Hepatocyte (in vitro differentiated cells): ENCODE data around the gene CCDC12. TPM values are rescaled to one million over a fixed set of nuclear protein-coding genes. Genes with fewer than 3 reads are reported as not detected.

ENCODE experiments used
- DNase-seq: peaks from one replicate; pipeline ENCODE4 v3.0.0-alpha.2; 2016; ENCODE audit warnings: low spot score
- H2AFZ ChIP-seq: fragments of 200-600 bp; sonication (generic); 2 replicates; pipeline ENCODE4 v1.6.0; 2016; ENCODE audit warnings: antibody characterized with exemption, mild to moderate bottlenecking
- H3K27ac ChIP-seq: fragments of 200-600 bp; sonication (generic); 2 replicates; pipeline ENCODE4 v1.5.1; 2016; ENCODE audit warnings: mild to moderate bottlenecking
- H3K27me3 ChIP-seq: fragments of 200-600 bp; sonication (generic); 2 replicates; pipeline ENCODE4 v1.6.1; 2016
- H3K36me3 ChIP-seq: fragments of 200-600 bp; sonication (generic); replicated peaks from 2 replicates; pipeline ENCODE4 v1.5.1; 2016; ENCODE audit warnings: low read depth; ENCODE audit not compliant: insufficient read depth
- H3K4me1 ChIP-seq: fragments of 200-600 bp; sonication (generic); 2 replicates; pipeline ENCODE4 v1.5.1; 2016; ENCODE audit warnings: mild to moderate bottlenecking, moderate library complexity; ENCODE audit not compliant: insufficient read depth
- H3K4me2 ChIP-seq: fragments of 200-600 bp; sonication (generic); 2 replicates; pipeline ENCODE4 v1.6.0; 2016
- H3K4me3 ChIP-seq: fragments of 200-600 bp; sonication (generic); 2 replicates; pipeline ENCODE4 v1.5.1; 2016; ENCODE audit warnings: mild to moderate bottlenecking
- H3K79me2 ChIP-seq: fragments of 200-600 bp; sonication (generic); 2 replicates; pipeline ENCODE4 v1.6.0; 2017; ENCODE audit warnings: mild to moderate bottlenecking
- H3K9me2 ChIP-seq: fragments of 200-600 bp; sonication (generic); replicated peaks from 2 replicates; pipeline ENCODE4 v1.6.0; 2017; ENCODE audit warnings: mild to moderate bottlenecking; ENCODE audit not compliant: insufficient read depth
- H3K9me3 ChIP-seq: fragments of 200-600 bp; sonication (generic); 2 replicates; pipeline ENCODE4 v1.5.1; 2016; ENCODE audit warnings: low read depth, mild to moderate bottlenecking
- H4K20me1 ChIP-seq: fragments of 200-600 bp; sonication (generic); 2 replicates; pipeline ENCODE4 v1.6.0; 2016; ENCODE audit warnings: mild to moderate bottlenecking; ENCODE audit not compliant: insufficient read depth, poor library complexity, severe bottlenecking
- EZH2 ChIP-seq: fragments of 200-600 bp; sonication (generic); IDR thresholded peaks from 2 replicates; pipeline ENCODE4 v1.6.1; 2016; ENCODE audit warnings: antibody characterized with exemption, mild to moderate bottlenecking, borderline replicate concordance
- EZH2phosphoT487 ChIP-seq: fragments of 200-600 bp; sonication (generic); IDR thresholded peaks from one replicate; pipeline ENCODE4 v1.6.1; 2018; ENCODE audit warnings: antibody characterized with exemption, mild to moderate bottlenecking, low read depth, moderate library complexity; ENCODE audit not compliant: unreplicated experiment, severe bottlenecking
- WGBS: methylation state at CpG from one replicate; pipeline ENCODE4 v1.1.6; 2016; ENCODE audit warnings: low lambda C conversion rate; ENCODE audit errors: missing lambda C conversion rate; 5-methylcytosine and 5-hydroxymethylcytosine counted together
- polyA plus RNA-seq: library from polyadenylated mRNA; unstranded; fragments of >200 nt; fragmentation: Nextera tagmentation; extraction: Ambion mirVana; gene quantifications from 2 replicates; pipeline ENCODE4 v1.2.1, GENCODE V29; 2016
- total RNA-seq: library from RNA; depleted of rRNA; stranded (reverse); fragments of >200 nt; gene quantifications from 2 replicates; pipeline ENCODE4 v1.2.3, GENCODE V29; 2014
- TF ChIP-seq, protein P1 (sequence below): fragments of 200-600 bp; sonication (generic); IDR thresholded peaks from 2 replicates; pipeline ENCODE4 v1.5.1; 2016; ENCODE audit warnings: antibody characterized with exemption, mild to moderate bottlenecking; ENCODE audit not compliant: poor library complexity

CCDC12 gene
- total and polyA plus RNA-seq, 2 experiments from 2014 or later = 41.1 to 78.4 TPM

DNA sequence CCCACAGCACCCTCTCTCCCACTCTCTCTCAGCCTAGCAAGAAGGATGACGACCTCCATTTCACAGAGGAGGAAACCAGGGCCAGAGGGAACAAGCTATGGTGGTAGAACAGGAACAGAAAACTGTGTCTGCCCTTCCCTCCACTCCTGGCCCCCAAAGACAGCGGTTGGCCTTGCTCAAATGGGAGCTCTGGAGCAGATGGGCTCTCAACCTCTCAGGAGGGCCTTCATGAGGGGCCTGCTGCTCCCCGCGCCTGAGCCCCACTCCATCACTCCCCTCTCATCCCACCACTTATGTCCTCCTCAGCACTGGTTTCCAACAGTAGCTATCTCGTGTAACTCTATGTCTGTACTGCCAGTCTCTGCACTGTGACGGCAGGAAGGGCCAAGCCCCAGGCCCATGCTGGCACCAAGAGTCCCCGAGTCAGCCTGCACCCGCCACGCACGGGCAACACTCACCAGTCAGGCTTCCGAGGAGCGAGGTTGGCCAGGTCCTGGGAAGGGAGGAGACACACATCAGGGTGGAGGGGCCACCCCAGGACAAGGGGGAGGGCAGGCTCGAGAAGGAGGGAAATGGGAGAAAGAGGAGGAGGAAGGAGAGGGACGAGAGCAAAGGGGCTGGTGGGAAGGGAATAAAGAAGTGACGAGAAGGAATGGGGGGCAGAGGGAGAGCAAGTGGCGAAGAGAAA lies 53.5 kb downstream of the CCDC12 start:
- no peaks in the 10 kb centered on the region for H3K9me3 ChIP-seq
- H3K27ac ChIP-seq = no peak overlapping the region
- H3K79me2 ChIP-seq = peaks cover 28% of the 10 kb centered on the region
- DNase-seq = no peak
- no peak for TF ChIP-seq EZH2phosphoT487
- TF ChIP-seq, protein P1, sequence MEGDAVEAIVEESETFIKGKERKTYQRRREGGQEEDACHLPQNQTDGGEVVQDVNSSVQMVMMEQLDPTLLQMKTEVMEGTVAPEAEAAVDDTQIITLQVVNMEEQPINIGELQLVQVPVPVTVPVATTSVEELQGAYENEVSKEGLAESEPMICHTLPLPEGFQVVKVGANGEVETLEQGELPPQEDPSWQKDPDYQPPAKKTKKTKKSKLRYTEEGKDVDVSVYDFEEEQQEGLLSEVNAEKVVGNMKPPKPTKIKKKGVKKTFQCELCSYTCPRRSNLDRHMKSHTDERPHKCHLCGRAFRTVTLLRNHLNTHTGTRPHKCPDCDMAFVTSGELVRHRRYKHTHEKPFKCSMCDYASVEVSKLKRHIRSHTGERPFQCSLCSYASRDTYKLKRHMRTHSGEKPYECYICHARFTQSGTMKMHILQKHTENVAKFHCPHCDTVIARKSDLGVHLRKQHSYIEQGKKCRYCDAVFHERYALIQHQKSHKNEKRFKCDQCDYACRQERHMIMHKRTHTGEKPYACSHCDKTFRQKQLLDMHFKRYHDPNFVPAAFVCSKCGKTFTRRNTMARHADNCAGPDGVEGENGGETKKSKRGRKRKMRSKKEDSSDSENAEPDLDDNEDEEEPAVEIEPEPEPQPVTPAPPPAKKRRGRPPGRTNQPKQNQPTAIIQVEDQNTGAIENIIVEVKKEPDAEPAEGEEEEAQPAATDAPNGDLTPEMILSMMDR = no peak
- no peak for TF ChIP-seq EZH2
- H2AFZ ChIP-seq = no peak overlapping the region
- H3K4me3 ChIP-seq = no peak overlapping the region
- H3K4me2 ChIP-seq = no peak overlapping the region
- no peaks in the 10 kb centered on the region for H3K27me3 ChIP-seq
- H3K4me1 ChIP-seq = peaks cover 8% of the 10 kb centered on the region
- peaks cover 3% of the 10 kb centered on the region for H4K20me1 ChIP-seq
- no peaks in the 10 kb centered on the region for H3K36me3 ChIP-seq
- 99% methylated on average over 16 of the region's 16 CpGs for WGBS
- no peaks in the 10 kb centered on the region for H3K9me2 ChIP-seq

DNA sequence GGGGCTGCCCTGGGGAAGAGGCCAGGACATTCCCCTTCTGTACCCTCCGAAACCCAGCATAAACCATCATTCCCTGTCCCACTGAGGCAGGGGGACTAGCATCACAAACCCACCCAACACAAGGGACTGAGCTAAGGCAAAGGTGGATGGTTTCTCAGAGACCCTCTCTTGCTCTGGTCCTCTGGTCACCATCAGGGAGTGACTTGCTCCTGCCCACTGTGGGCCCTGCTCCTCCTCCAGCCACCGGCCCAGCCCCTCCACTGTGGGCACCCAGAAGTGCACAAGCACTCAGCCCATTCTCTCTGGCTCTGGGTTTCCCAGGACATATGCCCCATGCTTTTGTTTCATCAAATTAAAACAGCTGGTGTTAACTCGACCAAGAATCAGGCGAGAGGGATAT lies 54.1 kb downstream of the CCDC12 start:
- Histone ChIP-seq H4K20me1 (peaks cover 3% of the 10 kb centered on the region), H3K4me2 (no peak overlapping the region), H3K4me3 (no peak overlapping the region), H2AFZ (no peak overlapping the region), H3K9me2 (no peaks in the 10 kb centered on the region), H3K79me2 (peaks cover 22% of the 10 kb centered on the region), H3K4me1 (peaks cover 8% of the 10 kb centered on the region), H3K27me3 (no peaks in the 10 kb centered on the region), H3K27ac (no peak overlapping the region), H3K9me3 (peaks cover 3% of the 10 kb centered on the region), H3K36me3 (no peaks in the 10 kb centered on the region)
- WGBS = 99% methylated on average over 4 of the region's 4 CpGs
- no peak for TF ChIP-seq EZH2
- TF ChIP-seq, protein P1 = no peak
- no peak for TF ChIP-seq EZH2phosphoT487
- DNase-seq = no peak

DNA sequence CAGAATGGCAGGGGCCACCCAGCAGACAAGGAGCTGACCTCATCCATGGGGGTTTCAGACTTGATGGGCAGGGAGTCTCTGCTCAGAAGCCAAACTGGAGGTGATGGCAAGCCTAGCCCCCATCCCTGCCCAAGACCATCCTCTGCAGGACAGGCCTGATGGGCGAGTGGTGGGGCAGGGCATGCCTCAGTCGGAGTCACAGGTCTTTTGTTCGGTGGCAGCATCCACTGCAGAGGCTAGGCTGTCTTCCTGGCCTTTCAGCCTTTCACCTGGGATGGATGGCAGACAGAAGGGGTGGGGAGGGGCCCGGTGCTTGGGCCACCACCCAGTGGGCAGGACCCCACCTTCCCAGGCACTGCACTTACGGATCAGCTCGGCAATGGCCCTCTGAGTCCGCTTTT lies 54.7 kb downstream of the CCDC12 start:
- Histone ChIP-seq H4K20me1 (no peaks in the 10 kb centered on the region), H3K27ac (no peak overlapping the region), H3K9me2 (no peaks in the 10 kb centered on the region), H2AFZ (no peak overlapping the region), H3K4me2 (no peak overlapping the region), H3K4me1 (peaks cover 7% of the 10 kb centered on the region), H3K9me3 (peaks cover 6% of the 10 kb centered on the region), H3K4me3 (no peak overlapping the region), H3K36me3 (no peaks in the 10 kb centered on the region), H3K79me2 (peaks cover 17% of the 10 kb centered on the region), H3K27me3 (no peaks in the 10 kb centered on the region)
- TF ChIP-seq, protein P1 = no peak
- TF ChIP-seq EZH2 (no peak), EZH2phosphoT487 (no peak)
- DNase-seq = no peak
- 99% methylated on average over 7 of the region's 7 CpGs for WGBS
